ENCODE data around the gene NPM1. TPM values are rescaled to one million over a fixed set of nuclear protein-coding genes. Genes with fewer than 3 reads are reported as not detected.
A peak's percentile ranks its signal among the peaks of the same experiment; 100 is the strongest.
"Not testable (repeated sequence)": the region's sequence is repeated elsewhere in the genome, so short reads cannot be mapped to it uniquely, and the experiment has no call there.

NPM1 gene
- total RNA-seq, 1 donor from 2014 or later: 814 TPM

- no peak for TF ChIP-seq CTCF (IDR thresholded peaks at IDR 0.05)
- no peak for DNase-seq (ENCODE audit: low spot score)
- Mint-ChIP-seq H3K4me1 (ENCODE audit: low read depth) (peaks cover 72% of the 10 kb centered on the region), H3K27me3 (ENCODE audit: low read depth) (no peaks in the 10 kb centered on the region), H3K36me3 (ENCODE audit: low read depth) (peaks cover 50% of the 10 kb centered on the region), H3K9me3 (ENCODE audit: low read depth) (no peaks in the 10 kb centered on the region), H3K4me3 (ENCODE audit: unreplicated experiment) (no peak overlapping the region), H3K27ac (ENCODE audit: unreplicated experiment) (peak overlapping the region; percentile 66)
Observed at GRCh38 chr5:171409164-171410136, 21.8 kb downstream of the NPM1 start.

GRCh38 chr5:171410181-171410580 is 22.5 kb downstream of the NPM1 start:
- Mint-ChIP-seq H3K9me3 (ENCODE audit: low read depth) (no peaks in the 10 kb centered on the region), H3K4me3 (ENCODE audit: unreplicated experiment) (peak overlapping the region; percentile 1), H3K36me3 (ENCODE audit: low read depth) (peaks cover 50% of the 10 kb centered on the region), H3K27ac (ENCODE audit: unreplicated experiment) (peak overlapping the region; percentile 47), H3K4me1 (ENCODE audit: low read depth) (peaks cover 74% of the 10 kb centered on the region), H3K27me3 (ENCODE audit: low read depth) (no peaks in the 10 kb centered on the region)
- no peak for TF ChIP-seq CTCF (IDR thresholded peaks at IDR 0.05)
- DNase-seq (ENCODE audit: low spot score): no peak

- Mint-ChIP-seq H3K9me3 (ENCODE audit: low read depth) (no peaks in the 10 kb centered on the region), H3K27me3 (ENCODE audit: low read depth) (no peaks in the 10 kb centered on the region), H3K36me3 (ENCODE audit: low read depth) (peaks cover 34% of the 10 kb centered on the region), H3K4me1 (ENCODE audit: low read depth) (peaks cover 61% of the 10 kb centered on the region), H3K4me3 (ENCODE audit: unreplicated experiment) (no peak overlapping the region), H3K27ac (ENCODE audit: unreplicated experiment) (peak overlapping the region; percentile 42)
- no peak for DNase-seq (ENCODE audit: low spot score)
- TF ChIP-seq CTCF (IDR thresholded peaks at IDR 0.05): no peak
Observed at GRCh38 chr5:171412186-171412585, 24.5 kb downstream of the NPM1 start.

GRCh38 chr5:171413153-171413910 is 25.7 kb downstream of the NPM1 start:
- H3K4me3 Mint-ChIP-seq (ENCODE audit: unreplicated experiment): no peak overlapping the region
- H3K9me3 Mint-ChIP-seq (ENCODE audit: low read depth): no peaks in the 10 kb centered on the region
- H3K36me3 Mint-ChIP-seq (ENCODE audit: low read depth): peaks cover 25% of the 10 kb centered on the region
- TF ChIP-seq CTCF (IDR thresholded peaks at IDR 0.05): no peak
- H3K27me3 Mint-ChIP-seq (ENCODE audit: low read depth): no peaks in the 10 kb centered on the region
- DNase-seq (ENCODE audit: low spot score): no peak
- H3K27ac Mint-ChIP-seq (ENCODE audit: unreplicated experiment): no peak overlapping the region
- peaks cover 61% of the 10 kb centered on the region for H3K4me1 Mint-ChIP-seq (ENCODE audit: low read depth)

- Mint-ChIP-seq H3K36me3 (ENCODE audit: low read depth) (peaks cover 20% of the 10 kb centered on the region), H3K4me1 (ENCODE audit: low read depth) (peaks cover 59% of the 10 kb centered on the region)
- H3K27me3 Mint-ChIP-seq (ENCODE audit: low read depth); DNase-seq (ENCODE audit: low spot score); H3K9me3 Mint-ChIP-seq (ENCODE audit: low read depth); H3K4me3 Mint-ChIP-seq (ENCODE audit: unreplicated experiment); H3K27ac Mint-ChIP-seq (ENCODE audit: unreplicated experiment): not testable (repeated sequence)
Observed at GRCh38 chr5:171413993-171414392, 26.3 kb downstream of the NPM1 start.
